Measurements from ENCODE around the gene DNMT3A. TPM values are rescaled to one million over a fixed set of nuclear protein-coding genes. Genes with fewer than 3 reads are reported as not detected.

The DNMT3A gene
- total RNA-seq, 1 donor, result 18.5 TPM

DNA sequence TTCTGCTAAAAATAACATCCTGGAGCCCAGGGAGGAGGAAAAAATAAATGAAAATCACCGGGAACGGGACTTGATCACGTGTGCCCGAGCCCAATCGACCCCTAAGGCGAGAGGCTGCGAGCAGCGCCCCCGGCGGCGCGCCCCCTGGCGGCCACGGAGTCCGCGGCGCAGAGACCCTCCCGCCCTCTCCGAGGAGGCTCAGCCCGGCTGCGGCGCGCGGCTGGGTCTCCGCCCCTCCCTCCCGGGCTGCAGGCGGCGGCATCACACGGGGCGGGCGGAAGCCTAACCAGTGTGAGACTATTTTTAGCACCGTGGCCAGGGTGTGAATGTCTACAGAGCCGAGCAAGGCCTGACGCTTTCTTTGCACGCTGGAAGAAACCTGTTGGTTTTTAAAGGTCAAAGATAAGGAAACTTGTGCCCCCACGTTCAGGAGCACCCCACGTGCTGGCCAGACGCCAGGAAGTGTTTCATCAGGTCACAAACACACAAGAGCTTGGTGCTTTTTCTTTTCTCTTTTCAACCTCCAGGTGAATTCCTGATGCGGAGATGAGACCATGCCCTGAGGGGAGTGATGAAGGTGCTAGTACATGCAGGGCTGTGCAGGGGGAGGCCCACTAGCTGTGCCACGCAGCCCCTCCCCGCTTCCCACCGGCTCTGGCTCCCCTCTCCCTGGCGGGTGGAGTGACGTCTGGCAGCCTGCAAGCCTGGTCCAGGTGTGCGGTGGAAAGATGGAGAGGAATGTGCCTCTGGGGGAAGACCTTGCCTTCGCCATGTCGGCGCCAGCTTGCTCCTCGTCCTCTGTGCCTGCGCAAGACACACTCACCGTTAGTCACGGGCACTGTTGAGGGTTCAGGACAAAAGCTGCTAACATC lies 35.3 kb upstream of the DNMT3A start:
- Histone ChIP-seq H3K9me3 (ENCODE audit: low read depth, low read length) (no peaks in the 10 kb centered on the region), H3K4me1 (ENCODE audit: insufficient read depth, low read length) (peaks cover 30% of the 10 kb centered on the region), H3K4me3 (ENCODE audit: low read length) (no peak overlapping the region), H3K27me3 (ENCODE audit: insufficient read depth, low read length) (no peaks in the 10 kb centered on the region)

DNA sequence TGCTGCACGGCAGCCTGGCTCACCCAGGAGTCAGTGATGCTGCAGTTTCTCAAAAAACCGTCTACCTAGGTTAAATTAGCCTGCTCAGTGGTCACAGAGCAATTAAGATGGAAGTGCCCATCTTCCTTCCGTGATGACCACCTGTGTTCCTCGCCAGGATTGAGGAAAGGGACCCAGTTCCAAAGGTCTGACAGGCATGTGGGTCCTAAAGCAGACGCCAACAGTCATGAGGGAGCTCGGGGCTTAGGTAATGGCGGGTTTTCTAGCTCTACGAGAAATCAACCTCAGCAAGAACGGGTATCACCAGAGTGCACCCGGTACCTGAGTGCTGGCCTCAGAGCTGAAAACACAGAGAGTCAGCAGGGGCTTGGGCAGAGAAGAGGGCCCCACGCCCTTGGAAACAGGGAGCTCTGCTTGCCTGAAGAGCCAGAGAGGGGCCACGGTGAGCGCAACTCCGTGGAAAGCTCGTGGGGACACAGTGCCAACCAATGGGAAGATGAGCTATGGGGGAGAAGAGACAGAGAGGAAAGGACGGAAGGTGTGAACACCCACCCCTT lies 34.3 kb upstream of the DNMT3A start:
- no peaks in the 10 kb centered on the region for H3K9me3 ChIP-seq (ENCODE audit: low read depth, low read length)
- H3K27me3 ChIP-seq (ENCODE audit: insufficient read depth, low read length), result no peaks in the 10 kb centered on the region
- peaks cover 30% of the 10 kb centered on the region for H3K4me1 ChIP-seq (ENCODE audit: insufficient read depth, low read length)
- no peak overlapping the region for H3K4me3 ChIP-seq (ENCODE audit: low read length)

- no peak overlapping the region for H3K4me3 ChIP-seq (ENCODE audit: low read length)
- H3K9me3 ChIP-seq (ENCODE audit: low read depth, low read length), result no peaks in the 10 kb centered on the region
- H3K4me1 ChIP-seq (ENCODE audit: insufficient read depth, low read length), result peaks cover 30% of the 10 kb centered on the region
- H3K27me3 ChIP-seq (ENCODE audit: insufficient read depth, low read length), result no peaks in the 10 kb centered on the region
Observed at GRCh38 chr2:25375371-25375988, 33.8 kb upstream of the DNMT3A start.

DNA sequence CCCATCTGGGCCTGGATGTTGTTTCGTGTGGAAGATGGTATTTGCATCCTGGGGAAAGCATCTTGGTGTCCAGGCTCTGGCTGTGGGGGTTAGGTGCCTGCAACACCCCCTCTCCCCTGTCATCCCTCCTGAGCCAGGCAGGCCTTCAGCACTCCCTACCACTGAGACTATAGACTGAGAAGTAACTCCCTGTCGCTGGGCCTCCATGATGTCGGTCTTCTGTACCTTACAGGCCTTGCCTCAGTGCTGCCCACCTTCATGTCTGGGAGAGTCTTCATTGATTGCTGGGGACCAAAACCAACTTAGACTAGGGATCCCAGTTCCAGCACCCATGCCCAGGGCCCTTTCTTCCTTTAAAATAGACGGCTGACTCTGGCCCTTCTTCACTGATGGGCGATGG lies 33.1 kb upstream of the DNMT3A start:
- H3K4me3 ChIP-seq (ENCODE audit: low read length), result no peak overlapping the region

DNA sequence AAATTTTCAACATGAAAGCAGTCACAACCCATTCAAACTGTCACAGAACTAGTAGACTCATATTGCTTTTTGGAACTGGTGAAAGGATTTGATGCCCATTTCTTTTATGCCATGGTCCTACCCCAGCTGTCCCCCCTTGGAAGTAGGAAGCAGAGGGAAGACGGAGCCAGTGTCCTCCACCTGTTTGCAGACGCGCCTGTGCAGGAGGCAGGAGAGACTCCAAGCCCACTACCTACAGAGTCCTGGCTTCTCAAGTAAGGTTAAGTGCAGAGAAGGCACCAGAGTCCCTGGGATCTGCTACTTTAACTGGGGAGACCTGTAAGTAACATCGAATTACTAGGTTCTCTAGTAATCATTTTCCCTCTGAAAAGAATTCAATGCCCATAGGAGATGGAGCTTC lies 32.7 kb upstream of the DNMT3A start:
- Histone ChIP-seq H3K4me1 (ENCODE audit: insufficient read depth, low read length) (peaks cover 30% of the 10 kb centered on the region), H3K9me3 (ENCODE audit: low read depth, low read length) (no peaks in the 10 kb centered on the region), H3K27me3 (ENCODE audit: insufficient read depth, low read length) (no peaks in the 10 kb centered on the region), H3K4me3 (ENCODE audit: low read length) (no peak overlapping the region)

More for the DNA sequence above, 33.1 kb upstream of the DNMT3A start:
- Histone ChIP-seq H3K4me1 (ENCODE audit: insufficient read depth, low read length) (peaks cover 30% of the 10 kb centered on the region), H3K9me3 (ENCODE audit: low read depth, low read length) (no peaks in the 10 kb centered on the region), H3K27me3 (ENCODE audit: insufficient read depth, low read length) (no peaks in the 10 kb centered on the region)

- H3K4me1 ChIP-seq (ENCODE audit: insufficient read depth, low read length), result peaks cover 21% of the 10 kb centered on the region
- H3K4me3 ChIP-seq (ENCODE audit: low read length), result no peak overlapping the region
- H3K9me3 ChIP-seq (ENCODE audit: low read depth, low read length), result no peaks in the 10 kb centered on the region
- H3K27me3 ChIP-seq (ENCODE audit: insufficient read depth, low read length), result no peaks in the 10 kb centered on the region
Observed at GRCh38 chr2:25373269-25373981, 31.7 kb upstream of the DNMT3A start.

- Histone ChIP-seq H3K9me3 (ENCODE audit: low read depth, low read length) (no peaks in the 10 kb centered on the region), H3K4me3 (ENCODE audit: low read length) (no peak overlapping the region), H3K4me1 (ENCODE audit: insufficient read depth, low read length) (peaks cover 14% of the 10 kb centered on the region), H3K27me3 (ENCODE audit: insufficient read depth, low read length) (no peaks in the 10 kb centered on the region)
Observed at GRCh38 chr2:25372405-25373268, 30.9 kb upstream of the DNMT3A start.

DNA sequence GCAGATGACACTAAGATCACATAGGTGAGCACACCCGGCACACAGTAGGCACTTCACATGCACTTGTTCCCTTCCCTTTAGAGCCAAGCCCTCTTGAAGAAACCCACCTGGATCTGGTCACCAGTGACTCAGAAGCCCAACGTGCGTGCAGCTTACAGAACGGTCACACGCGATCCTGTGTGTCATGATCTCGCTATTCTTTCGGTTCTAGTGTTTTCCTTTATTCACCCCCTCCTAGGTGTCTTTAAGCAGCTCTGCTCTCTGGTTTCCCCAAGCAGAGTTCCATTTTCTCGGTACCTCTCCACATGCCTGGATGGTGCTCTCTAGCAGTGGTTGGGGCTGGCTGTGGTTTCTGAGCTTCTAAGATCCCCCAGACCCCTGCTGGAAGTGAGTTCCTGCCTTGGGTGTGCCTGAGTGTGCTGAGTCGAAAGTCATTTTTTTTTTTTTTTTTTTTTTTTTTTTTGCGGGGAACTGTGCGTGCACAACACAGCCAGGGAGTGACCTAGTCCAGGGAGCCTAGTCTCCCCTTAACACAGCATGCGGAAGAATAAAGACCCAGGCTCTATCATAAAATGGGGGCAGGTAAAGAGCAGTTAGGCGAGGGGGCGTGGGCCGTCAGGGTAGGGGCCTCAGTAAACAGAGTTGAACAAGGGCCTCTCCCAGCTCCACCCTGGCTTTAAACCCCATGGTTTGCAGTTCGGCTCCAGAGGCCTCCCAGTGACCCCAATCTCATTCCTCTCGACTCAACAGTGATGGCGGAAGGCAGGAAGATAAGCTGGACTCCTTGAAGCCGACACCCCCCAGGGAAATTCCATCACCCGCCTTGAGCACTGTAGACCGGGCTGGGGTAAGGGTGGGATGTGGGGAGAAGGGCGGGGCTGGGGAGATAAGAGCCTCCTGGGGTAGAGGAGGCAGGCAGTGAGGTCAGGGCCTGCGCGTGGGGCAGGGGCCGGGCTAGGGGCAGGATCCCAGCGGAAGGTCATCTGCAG lies 29.8 kb upstream of the DNMT3A start:
- H3K4me1 ChIP-seq (ENCODE audit: insufficient read depth, low read length), result peaks cover 3% of the 10 kb centered on the region
- no peaks in the 10 kb centered on the region for H3K9me3 ChIP-seq (ENCODE audit: low read depth, low read length)
- H3K27me3 ChIP-seq (ENCODE audit: insufficient read depth, low read length), result no peaks in the 10 kb centered on the region
- no peak overlapping the region for H3K4me3 ChIP-seq (ENCODE audit: low read length)

DNA sequence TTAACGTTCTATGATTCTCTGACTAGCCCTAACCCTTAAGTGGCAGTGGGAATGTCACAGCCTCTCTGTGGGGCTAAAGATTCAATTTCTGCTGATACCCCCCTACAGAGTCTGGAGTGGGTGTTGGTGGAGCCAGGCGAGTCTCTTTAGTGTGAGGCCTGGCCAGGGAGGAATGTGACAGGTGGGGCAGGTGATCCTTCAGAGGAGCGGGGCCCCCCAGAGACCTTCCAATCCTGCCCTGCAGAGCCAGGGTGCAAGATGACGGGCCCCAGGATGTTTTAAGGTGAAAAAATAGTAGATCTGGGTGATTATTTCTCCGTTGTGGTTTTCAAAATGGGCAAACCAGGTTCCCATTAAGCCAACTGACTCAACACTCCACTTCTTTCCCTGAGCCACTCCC lies 28.2 kb upstream of the DNMT3A start:
- Histone ChIP-seq H3K4me3 (ENCODE audit: low read length) (no peak overlapping the region), H3K4me1 (ENCODE audit: insufficient read depth, low read length) (no peaks in the 10 kb centered on the region), H3K27me3 (ENCODE audit: insufficient read depth, low read length) (no peaks in the 10 kb centered on the region), H3K9me3 (ENCODE audit: low read depth, low read length) (no peaks in the 10 kb centered on the region)

DNA sequence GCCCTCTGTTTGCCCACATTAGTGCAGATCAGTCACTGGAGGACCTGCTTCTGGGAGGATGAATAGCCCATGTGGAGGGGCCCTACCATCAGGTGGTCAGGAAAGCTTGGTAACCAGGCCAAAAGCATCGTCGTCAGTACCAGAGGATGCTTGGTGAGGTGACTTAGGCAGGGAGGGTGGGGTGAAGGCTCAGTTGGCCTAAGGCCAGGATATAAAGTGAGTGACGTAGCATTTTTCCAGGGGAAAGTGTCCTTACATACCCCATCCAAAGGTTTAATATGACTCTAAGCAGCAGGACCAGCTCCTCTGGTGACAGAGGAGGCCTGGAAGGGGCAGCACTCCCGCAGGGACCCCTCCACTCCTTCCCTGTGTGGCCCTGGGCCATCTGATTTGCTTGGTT lies 27.7 kb upstream of the DNMT3A start:
- Histone ChIP-seq H3K9me3 (ENCODE audit: low read depth, low read length) (no peaks in the 10 kb centered on the region), H3K27me3 (ENCODE audit: insufficient read depth, low read length) (no peaks in the 10 kb centered on the region), H3K4me3 (ENCODE audit: low read length) (no peak overlapping the region), H3K4me1 (ENCODE audit: insufficient read depth, low read length) (no peaks in the 10 kb centered on the region)

DNA sequence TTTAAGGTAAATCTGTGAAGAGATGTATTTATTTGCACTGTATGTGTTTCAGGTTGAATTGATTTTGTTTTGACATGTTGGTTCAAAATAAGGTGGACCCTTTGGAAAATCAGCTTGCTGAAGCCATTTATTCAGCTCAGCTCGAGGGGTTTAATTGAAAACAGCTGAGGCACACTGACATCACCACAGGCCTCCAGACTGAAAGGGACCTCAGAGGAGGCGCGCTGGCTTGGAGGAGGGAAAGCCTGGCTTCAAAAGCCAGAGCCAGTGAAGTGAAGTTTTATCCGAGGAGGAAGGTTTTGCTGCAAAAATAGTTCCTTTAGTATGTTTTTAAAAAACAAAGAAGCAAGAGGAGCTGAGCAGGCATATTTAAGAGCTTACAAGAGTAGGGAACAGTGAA lies 26.9 kb upstream of the DNMT3A start:
- Histone ChIP-seq H3K4me3 (ENCODE audit: low read length) (no peak overlapping the region), H3K27me3 (ENCODE audit: insufficient read depth, low read length) (no peaks in the 10 kb centered on the region), H3K4me1 (ENCODE audit: insufficient read depth, low read length) (no peaks in the 10 kb centered on the region), H3K9me3 (ENCODE audit: low read depth, low read length) (no peaks in the 10 kb centered on the region)

GRCh38 chr2:25367296-25367695 lies 25.6 kb upstream of the DNMT3A start:
- peaks cover 9% of the 10 kb centered on the region for H3K4me1 ChIP-seq (ENCODE audit: insufficient read depth, low read length)
- H3K4me3 ChIP-seq (ENCODE audit: low read length), result no peak overlapping the region
- no peaks in the 10 kb centered on the region for H3K9me3 ChIP-seq (ENCODE audit: low read depth, low read length)
- H3K27me3 ChIP-seq (ENCODE audit: insufficient read depth, low read length), result no peaks in the 10 kb centered on the region

- no peak overlapping the region for H3K4me3 ChIP-seq (ENCODE audit: low read length)
- peaks cover 11% of the 10 kb centered on the region for H3K4me1 ChIP-seq (ENCODE audit: insufficient read depth, low read length)
- no peaks in the 10 kb centered on the region for H3K27me3 ChIP-seq (ENCODE audit: insufficient read depth, low read length)
- no peaks in the 10 kb centered on the region for H3K9me3 ChIP-seq (ENCODE audit: low read depth, low read length)
Observed at GRCh38 chr2:25366629-25367028, 24.9 kb upstream of the DNMT3A start.
